ENCODE results near the gene TMEM229B. TPM values are rescaled to one million over a fixed set of nuclear protein-coding genes. Genes with fewer than 3 reads are reported as not detected.

Gene TMEM229B
- total and polyA plus RNA-seq, 4 donors: 0.40 to 2.0 (median 1.6) TPM

DNA sequence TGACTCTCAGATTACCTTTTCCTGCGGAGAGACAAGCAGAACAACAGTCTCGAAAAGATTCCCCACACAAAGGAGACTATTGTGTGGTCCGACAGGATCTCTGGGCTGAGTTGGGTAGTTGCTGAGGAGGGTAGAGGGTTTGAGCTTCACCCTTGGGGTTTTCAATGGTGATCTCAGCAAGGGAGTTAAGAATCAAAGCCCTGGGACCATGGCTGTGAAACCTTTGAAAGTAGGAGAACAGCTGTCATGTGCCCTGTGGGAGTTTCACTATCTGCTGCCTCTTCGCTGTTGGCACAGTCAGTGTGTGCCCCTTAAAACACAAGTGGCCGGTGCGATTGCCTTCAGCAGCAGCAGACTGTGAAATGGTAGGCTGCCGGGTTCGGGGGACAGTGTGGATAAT lies 62.4 kb downstream of the TMEM229B start:
- H3K27ac ChIP-seq (ENCODE audit: low read depth in 1 of 2, low read length in 2 of 2): no peak overlapping the region
- H3K4me3 ChIP-seq (ENCODE audit: low read depth in 1 of 3, low read length in 3 of 3): no peak overlapping the region
- H3K9me3 ChIP-seq (ENCODE audit: control insufficient read depth in 4 of 4, low read length in 3 of 4): no peaks in the 10 kb centered on the region
- 84% methylated on average over 8 of the region's 8 CpGs for WGBS
- H3K9ac ChIP-seq (ENCODE audit: low read depth in 1 of 2, low read length in 2 of 2): no peak overlapping the region
- H3K4me1 ChIP-seq (ENCODE audit: control insufficient read depth in 4 of 4, insufficient read depth in 4 of 4, low read length in 3 of 4): peaks cover 0 to 6% (median 2%) of the 10 kb centered on the region in 4 donors
- TF ChIP-seq, protein P1, sequence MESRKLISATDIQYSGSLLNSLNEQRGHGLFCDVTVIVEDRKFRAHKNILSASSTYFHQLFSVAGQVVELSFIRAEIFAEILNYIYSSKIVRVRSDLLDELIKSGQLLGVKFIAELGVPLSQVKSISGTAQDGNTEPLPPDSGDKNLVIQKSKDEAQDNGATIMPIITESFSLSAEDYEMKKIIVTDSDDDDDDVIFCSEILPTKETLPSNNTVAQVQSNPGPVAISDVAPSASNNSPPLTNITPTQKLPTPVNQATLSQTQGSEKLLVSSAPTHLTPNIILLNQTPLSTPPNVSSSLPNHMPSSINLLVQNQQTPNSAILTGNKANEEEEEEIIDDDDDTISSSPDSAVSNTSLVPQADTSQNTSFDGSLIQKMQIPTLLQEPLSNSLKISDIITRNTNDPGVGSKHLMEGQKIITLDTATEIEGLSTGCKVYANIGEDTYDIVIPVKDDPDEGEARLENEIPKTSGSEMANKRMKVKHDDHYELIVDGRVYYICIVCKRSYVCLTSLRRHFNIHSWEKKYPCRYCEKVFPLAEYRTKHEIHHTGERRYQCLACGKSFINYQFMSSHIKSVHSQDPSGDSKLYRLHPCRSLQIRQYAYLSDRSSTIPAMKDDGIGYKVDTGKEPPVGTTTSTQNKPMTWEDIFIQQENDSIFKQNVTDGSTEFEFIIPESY (IDR thresholded peaks at IDR 0.05): no peak
- TF ChIP-seq, protein P2, sequence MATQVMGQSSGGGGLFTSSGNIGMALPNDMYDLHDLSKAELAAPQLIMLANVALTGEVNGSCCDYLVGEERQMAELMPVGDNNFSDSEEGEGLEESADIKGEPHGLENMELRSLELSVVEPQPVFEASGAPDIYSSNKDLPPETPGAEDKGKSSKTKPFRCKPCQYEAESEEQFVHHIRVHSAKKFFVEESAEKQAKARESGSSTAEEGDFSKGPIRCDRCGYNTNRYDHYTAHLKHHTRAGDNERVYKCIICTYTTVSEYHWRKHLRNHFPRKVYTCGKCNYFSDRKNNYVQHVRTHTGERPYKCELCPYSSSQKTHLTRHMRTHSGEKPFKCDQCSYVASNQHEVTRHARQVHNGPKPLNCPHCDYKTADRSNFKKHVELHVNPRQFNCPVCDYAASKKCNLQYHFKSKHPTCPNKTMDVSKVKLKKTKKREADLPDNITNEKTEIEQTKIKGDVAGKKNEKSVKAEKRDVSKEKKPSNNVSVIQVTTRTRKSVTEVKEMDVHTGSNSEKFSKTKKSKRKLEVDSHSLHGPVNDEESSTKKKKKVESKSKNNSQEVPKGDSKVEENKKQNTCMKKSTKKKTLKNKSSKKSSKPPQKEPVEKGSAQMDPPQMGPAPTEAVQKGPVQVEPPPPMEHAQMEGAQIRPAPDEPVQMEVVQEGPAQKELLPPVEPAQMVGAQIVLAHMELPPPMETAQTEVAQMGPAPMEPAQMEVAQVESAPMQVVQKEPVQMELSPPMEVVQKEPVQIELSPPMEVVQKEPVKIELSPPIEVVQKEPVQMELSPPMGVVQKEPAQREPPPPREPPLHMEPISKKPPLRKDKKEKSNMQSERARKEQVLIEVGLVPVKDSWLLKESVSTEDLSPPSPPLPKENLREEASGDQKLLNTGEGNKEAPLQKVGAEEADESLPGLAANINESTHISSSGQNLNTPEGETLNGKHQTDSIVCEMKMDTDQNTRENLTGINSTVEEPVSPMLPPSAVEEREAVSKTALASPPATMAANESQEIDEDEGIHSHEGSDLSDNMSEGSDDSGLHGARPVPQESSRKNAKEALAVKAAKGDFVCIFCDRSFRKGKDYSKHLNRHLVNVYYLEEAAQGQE (IDR thresholded peaks at IDR 0.05): no peak
- TF ChIP-seq SP1 (IDR thresholded peaks at IDR 0.05) (no peak), HNF4G (IDR thresholded peaks at IDR 0.05) (no peak), TAF1 (conservative IDR thresholded peaks at IDR 0.05) (no peak), NR2F2 (IDR thresholded peaks at IDR 0.05) (no peak), HNF4A (conservative IDR thresholded peaks at IDR 0.05) (no peak), RXRA (IDR thresholded peaks at IDR 0.05) (no peak), GABPA (IDR thresholded peaks at IDR 0.05 in 1 of 2, conservative IDR thresholded peaks at IDR 0.05 in 1 of 2) (no peak), YY1 (IDR thresholded peaks at IDR 0.05) (no peak), FOXA2 (IDR thresholded peaks at IDR 0.05) (no peak), RAD21 (IDR thresholded peaks at IDR 0.05) (no peak)
- TF ChIP-seq, protein P3, sequence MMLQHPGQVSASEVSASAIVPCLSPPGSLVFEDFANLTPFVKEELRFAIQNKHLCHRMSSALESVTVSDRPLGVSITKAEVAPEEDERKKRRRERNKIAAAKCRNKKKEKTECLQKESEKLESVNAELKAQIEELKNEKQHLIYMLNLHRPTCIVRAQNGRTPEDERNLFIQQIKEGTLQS (IDR thresholded peaks at IDR 0.05): no peak
- H3K27me3 ChIP-seq (ENCODE audit: control insufficient read depth in 4 of 4, insufficient read depth in 4 of 4, low read length in 3 of 4): peaks cover 0 to 3% (median 0%) of the 10 kb centered on the region in 4 donors
- no peaks in the 10 kb centered on the region for H3K36me3 ChIP-seq (ENCODE audit: control insufficient read depth in 4 of 4, insufficient read depth in 3 of 4, low read depth in 1 of 4, low read length in 3 of 4)
- DNase-seq (ENCODE audit: low spot score): no peak

DNA sequence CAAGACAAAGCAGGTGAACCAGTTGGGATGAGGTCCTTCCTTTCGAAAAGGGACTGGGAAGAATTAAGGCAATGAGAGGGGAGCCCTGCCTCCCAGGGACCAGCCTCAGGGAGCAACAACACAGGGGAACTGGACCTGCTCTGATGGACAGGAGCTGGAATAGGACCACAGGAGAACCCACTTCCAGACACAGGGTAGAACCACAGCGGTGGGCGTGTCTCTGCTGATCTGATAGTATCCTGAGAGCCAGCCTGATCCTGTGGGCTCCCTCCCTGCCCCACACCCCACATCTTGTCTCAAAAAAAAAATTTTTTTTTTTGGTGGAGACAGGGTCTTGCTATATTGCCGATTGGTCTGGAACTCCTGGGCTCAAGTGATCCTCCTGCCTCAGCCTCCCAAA lies 62.9 kb downstream of the TMEM229B start:
- no peaks in the 10 kb centered on the region for H3K9me3 ChIP-seq (ENCODE audit: control insufficient read depth in 4 of 4, low read length in 3 of 4)
- no peaks in the 10 kb centered on the region for H3K36me3 ChIP-seq (ENCODE audit: control insufficient read depth in 4 of 4, insufficient read depth in 3 of 4, low read depth in 1 of 4, low read length in 3 of 4)
- no peak for TF ChIP-seq FOXA2 (IDR thresholded peaks at IDR 0.05)
- H3K4me3 ChIP-seq (ENCODE audit: low read depth in 1 of 3, low read length in 3 of 3): no peak overlapping the region
- peaks cover 0 to 6% (median 2%) of the 10 kb centered on the region in 4 donors for H3K4me1 ChIP-seq (ENCODE audit: control insufficient read depth in 4 of 4, insufficient read depth in 4 of 4, low read length in 3 of 4)
- H3K27ac ChIP-seq (ENCODE audit: low read depth in 1 of 2, low read length in 2 of 2): no peak overlapping the region
- H3K27me3 ChIP-seq (ENCODE audit: control insufficient read depth in 4 of 4, insufficient read depth in 4 of 4, low read length in 3 of 4): peaks cover 0 to 3% (median 0%) of the 10 kb centered on the region in 4 donors
- no peak for DNase-seq (ENCODE audit: low spot score)
- H3K9ac ChIP-seq (ENCODE audit: low read depth in 1 of 2, low read length in 2 of 2): no peak overlapping the region
- WGBS: 87% methylated on average over 4 of the region's 4 CpGs

DNA sequence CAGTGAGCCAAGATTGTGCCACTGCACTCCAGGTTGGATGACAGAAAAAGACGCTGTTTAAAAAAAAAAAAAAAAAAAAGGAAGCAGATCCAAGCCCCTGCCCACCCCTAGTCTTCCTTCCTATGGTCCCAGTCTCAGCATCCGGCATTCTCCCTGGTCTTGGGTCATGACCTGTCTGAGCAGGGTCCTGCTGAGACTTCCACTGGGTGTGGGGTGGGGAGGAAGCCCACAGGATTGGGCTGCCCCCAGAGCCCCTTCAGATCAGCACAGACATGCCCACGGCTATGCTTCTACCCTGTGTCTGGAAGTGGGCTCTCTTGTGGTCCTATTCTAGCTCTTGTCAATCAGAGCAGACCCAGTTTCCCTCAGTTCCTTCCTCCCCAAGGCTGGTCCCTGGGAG lies 64.0 kb downstream of the TMEM229B start:
- no peaks in the 10 kb centered on the region for H3K9me3 ChIP-seq (ENCODE audit: control insufficient read depth in 4 of 4, low read length in 3 of 4)
- peaks cover 0 to 3% (median 0%) of the 10 kb centered on the region in 4 donors for H3K27me3 ChIP-seq (ENCODE audit: control insufficient read depth in 4 of 4, insufficient read depth in 4 of 4, low read length in 3 of 4)
- H3K9ac ChIP-seq (ENCODE audit: low read depth in 1 of 2, low read length in 2 of 2): no peak overlapping the region
- no peaks in the 10 kb centered on the region for H3K36me3 ChIP-seq (ENCODE audit: control insufficient read depth in 4 of 4, insufficient read depth in 3 of 4, low read depth in 1 of 4, low read length in 3 of 4)
- no peak overlapping the region for H3K4me3 ChIP-seq (ENCODE audit: low read depth in 1 of 3, low read length in 3 of 3)
- H3K27ac ChIP-seq (ENCODE audit: low read depth in 1 of 2, low read length in 2 of 2): no peak overlapping the region
- peaks cover 0 to 6% (median 2%) of the 10 kb centered on the region in 4 donors for H3K4me1 ChIP-seq (ENCODE audit: control insufficient read depth in 4 of 4, insufficient read depth in 4 of 4, low read length in 3 of 4)
- no peak for DNase-seq (ENCODE audit: low spot score)
- 63% methylated on average over 3 of the region's 3 CpGs for WGBS
- TF ChIP-seq JUND (IDR thresholded peaks at IDR 0.05): no peak
- no peak for TF ChIP-seq HNF4A (conservative IDR thresholded peaks at IDR 0.05)
- TF ChIP-seq FOXA1 (IDR thresholded peaks at IDR 0.05): no peak

All from liver (tissue), 9 donors.